DMS53 (cell line): ENCODE results near the gene RASGRF1.

ENCODE experiments used
- DNase-seq: peaks from one replicate; lab custom pipeline; 2025; lab: John Stamatoyannopoulos, UW

RASGRF1 gene

DNA sequence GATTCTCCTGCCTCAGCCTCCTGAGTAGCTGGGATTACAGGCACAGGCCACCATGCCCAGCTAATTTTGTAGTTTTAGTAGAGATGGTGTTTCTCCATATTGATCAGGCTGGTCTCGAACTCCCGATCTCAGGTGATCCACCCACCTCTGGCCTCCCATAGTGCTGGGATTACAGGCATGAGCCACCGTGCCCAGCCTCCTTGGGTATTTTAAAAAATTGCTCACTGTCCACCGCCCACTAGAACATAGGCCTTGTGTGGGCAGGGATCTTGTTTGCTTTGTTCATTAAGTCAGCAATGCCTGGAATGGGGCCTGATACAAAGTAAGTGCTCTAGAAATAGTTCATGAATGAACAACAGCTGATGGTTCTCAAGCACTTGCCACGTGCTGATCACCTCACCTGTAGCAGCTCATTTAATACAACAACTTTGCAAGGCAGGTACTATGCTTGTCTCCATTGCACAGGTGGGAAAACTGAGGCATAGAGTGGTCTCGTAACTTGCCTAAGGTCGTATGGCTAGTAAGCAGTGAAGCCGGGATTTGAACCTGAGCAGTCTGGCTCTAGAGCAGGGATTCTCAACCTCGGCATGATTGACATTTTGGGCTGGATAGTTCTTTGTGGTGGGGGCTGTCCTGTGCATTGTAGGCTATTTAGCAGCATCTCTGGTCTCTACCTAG, 133.0 kb downstream of the RASGRF1 start:
- no peak for DNase-seq

DNA sequence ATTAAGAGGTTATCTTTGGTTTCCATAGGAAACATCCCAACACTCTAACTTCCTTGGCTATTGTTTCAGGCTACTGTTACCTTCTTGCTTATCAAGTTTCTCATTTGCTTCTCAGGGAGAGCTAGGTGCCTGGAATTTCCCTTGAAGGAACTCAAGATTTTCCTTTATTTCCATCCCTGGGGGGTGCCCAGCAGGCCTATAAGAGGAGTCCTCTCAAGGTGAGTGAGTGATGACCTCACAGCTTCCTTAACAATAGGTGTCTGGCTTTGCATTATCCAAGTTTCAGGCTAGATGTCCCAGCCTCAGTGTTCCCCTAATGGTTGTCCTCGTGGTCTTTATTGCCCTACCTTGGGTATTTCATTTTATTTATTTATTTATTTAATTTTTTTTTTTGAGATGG, 133.6 kb downstream of the RASGRF1 start:
- no peak for DNase-seq

- DNase-seq: no peak
Observed at GRCh38 chr15:78955355-78955754, 135.2 kb downstream of the RASGRF1 start.

DNA sequence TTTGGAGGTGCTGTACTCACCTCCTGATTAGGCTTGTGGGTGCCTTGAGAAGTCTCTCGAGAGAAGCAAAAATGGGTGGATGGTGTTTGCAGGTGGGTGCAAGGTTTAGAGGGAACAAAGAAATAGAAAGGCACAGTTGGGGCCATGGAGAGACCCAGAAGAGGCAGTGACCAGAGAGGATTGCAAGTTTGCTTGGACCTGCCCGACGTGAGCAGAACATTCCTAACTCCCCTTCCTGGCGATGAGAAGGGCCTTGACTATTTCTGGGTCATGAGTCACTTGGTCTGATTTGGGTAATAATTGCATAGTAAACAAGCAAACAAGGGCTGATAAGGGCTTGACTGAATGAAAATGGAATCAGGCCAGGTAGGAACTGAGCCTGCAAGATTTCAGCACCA, 138.7 kb downstream of the RASGRF1 start:
- DNase-seq: peak; percentile 63

- DNase-seq: peak; percentile 49
Observed at GRCh38 chr15:78950902-78951840, 139.4 kb downstream of the RASGRF1 start.

DNA sequence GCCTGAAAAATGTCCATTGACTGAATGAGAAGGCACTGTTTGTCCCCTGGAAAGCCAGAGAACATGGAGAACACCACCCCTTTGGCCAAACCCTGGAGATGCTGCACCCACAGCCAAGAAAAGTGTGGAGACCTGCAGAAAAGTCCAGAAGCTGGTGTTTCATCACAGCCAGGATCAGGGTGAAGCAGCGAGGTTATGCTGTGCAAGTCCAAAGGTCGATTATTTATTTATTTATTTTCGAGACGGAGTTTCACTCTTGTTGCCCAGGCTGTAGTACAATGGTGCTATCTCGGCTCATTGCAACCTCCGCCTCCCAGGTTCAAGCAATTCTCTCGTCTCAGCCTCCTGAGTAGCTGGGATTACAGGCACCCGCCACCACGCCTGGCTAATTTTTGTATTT, 140.2 kb downstream of the RASGRF1 start:
- DNase-seq: peak; percentile 16

GRCh38 chr15:78949461-78949860, 141.1 kb downstream of the RASGRF1 start:
- peak; percentile 56 for DNase-seq

- DNase-seq: no peak
Observed at GRCh38 chr15:78947506-78947905, 143.1 kb downstream of the RASGRF1 start.

GRCh38 chr15:78946493-78946892, 144.1 kb downstream of the RASGRF1 start:
- DNase-seq: no peak

DNA sequence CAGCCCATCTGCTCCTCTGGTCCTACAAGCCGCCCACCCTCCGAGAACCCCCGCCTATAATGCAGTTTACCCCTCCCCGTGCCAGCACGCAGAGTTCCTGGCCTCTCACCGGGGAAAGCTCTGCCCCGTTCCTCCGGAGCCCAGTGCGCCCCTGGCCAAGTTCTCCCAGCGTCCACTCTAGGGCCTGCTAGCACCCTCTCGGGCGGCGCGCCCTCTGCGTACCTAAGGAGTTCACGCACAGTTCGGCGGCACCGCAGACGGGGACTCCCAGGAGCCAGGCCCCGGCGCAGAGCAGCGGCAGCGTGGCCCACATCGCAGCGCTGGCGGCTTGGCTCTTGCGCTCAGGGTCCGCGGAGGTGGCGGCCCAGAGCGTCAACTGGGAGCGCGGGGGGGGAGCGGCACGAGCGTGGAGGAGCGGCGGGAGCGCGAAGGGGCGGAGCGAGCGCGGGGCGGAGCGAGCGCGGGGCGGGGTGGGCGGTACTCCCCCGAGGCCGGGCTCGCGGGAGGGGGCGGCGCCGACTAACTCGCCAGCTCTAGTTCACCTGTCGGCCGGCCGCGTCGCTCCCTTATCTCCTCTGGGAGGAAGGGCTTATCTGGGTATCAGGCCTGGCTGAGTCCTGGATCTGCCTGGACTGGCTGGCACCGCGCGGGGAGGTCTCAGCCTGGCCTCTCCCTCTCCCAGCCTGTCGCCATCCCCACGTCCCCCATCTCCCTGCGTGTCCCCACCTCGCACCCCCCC, 145.7 kb downstream of the RASGRF1 start, which contains the start of gene CTSH:
Gene CTSH, minus strand, starts transcription at position 378 of the 739 bp plus-strand sequence. Its CDS starts 65 bp downstream, at position 313.
- DNase-seq: peak; percentile 89

- DNase-seq: peak; percentile 50
Observed at GRCh38 chr15:78944202-78944625, 146.4 kb downstream of the RASGRF1 start.

DNA sequence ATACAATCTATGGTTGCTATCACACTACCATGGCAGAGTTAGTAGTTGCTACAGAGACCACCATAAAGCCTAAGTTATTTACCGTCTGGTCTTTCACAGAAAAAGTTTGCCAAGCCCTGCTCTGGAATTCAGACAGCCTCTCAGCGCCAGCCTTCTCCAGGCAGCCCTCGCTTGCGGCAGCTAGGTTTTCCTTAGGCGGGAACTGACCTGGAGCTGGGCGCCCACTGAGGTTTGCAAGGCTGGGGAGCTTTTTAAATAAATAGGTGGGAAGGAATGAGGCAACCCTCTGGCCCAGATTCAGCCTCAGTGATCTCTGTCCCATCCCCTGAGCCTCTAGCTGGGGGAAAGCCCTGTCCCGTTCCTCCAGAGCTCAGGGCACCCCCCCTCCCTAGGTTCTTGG, 146.9 kb downstream of the RASGRF1 start:
- no peak for DNase-seq

- no peak for DNase-seq
Observed at GRCh38 chr15:78942741-78943140, 147.8 kb downstream of the RASGRF1 start.

DNA sequence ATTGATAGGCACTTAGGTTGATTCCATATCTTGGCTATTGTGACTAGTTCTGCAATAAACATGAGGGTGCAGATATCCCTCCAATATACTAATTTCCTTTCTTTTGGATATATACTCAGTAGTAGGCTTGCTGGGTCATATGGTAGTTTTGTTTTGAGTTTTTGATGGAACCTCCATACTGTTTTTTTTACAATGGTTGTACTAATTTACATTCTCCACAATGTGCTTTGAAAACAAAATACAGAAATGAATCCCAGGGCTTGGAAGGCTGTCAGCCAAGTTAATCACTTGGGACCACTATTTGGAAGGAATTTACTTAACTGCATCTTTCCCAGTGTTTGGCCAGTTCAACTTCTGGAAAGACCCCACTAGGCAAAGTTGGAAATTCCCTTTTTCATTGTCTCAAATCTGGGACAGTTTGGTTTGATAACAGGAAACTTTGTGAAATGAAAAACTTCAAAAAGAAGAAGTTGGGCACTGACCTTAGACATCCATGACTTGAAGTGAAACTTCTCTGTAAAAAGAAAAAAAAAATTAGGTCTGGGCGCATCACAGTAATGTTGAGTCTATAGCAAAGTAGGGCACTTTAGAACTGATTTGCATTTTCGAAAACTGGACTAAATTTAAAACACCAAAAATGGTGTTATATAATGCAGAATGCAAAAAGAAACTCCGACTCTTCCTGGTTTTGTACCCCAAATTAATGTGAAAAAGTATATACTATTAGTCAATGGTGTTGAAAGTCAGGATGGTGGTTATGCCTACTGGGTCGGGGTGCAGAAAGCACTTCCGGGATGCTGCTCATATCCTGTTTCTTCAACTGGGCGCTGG, 151.7 kb downstream of the RASGRF1 start:
- DNase-seq: no peak

GRCh38 chr15:78937132-78937739, 153.3 kb downstream of the RASGRF1 start:
- DNase-seq: no peak

- no peak for DNase-seq
Observed at GRCh38 chr15:78934655-78935023, 155.9 kb downstream of the RASGRF1 start.

DNA sequence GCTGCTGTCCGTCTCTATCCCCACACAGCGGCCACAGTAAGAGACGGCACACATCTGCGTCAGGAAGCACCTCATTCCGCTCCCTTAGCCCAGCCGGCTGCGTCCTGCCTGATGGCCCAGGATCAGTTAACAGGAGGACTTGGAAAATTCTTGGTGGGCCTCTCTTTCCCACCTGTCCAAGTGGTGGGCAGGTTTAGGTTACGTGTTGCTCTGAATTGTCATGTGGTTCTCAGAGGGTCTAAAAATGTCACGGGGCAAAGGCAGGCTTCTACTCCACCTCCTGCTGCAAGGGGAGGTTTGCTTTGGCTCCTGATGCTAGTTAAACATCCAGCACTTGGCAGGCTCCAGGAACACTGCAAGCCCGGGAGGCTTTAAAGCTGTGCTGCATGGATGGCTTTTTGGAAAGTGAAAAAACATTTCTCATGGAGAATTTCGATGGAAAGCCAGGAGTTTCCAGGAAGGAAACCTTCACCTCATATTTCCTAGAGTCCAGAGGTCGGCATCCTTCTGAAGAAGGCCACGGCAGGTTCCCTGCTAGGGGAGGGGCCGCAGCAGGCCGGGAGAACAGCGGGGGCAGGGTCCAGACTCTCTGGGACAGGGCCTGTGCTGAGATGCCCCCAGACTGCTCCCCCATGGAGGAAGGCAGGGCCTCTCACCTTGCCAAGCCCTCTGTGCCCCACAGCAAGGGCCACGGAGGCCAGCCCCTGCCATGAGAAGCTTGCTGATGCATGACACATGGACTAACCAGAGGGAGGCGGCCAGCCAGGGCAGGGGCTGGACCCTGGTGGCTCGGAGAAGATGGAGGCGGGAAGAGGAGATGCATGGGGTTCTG, 156.5 kb downstream of the RASGRF1 start:
- no peak for DNase-seq

DNA sequence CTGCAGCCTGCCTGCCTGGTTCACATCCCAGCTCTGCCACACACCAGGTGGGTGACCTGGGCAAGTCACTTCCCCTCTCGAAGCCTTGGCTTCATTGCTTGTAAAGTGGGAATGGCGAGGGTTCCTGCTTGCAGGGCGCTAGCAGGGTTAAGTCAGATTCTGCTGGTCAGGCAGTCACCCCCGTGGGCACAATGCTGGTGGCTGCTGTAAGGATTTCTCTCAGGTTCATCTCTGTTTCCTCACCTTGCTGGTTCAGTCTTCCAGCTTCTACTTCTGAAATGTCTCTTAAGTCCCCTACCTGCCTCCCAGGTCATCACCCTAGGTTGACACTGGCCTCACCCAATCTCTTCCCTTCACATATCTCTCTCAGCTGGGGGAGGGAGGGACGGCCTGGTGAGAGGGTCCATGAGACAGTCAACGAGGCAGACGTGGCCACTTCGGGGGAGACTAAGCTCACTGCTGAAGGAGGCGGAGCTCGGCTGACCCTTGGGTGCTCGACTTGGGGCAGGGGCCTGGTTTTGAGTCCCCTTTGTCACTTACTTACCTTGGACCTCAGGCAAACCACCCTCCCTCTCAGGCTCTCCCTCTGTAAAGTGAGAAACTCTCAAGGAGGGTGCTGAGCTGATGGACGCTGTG, 157.3 kb downstream of the RASGRF1 start:
- no peak for DNase-seq

GRCh38 chr15:78932258-78932808, 158.2 kb downstream of the RASGRF1 start:
- DNase-seq: no peak
